HEK293 (cell line): ENCODE measurements around the gene MRPS6.

Source experiments
- CTCF ChIP-seq: fragments of 450-650 bp; formaldehyde crosslinking; IDR thresholded peaks from 2 replicates; pipeline ENCODE4 v1.5.1; 2016; ENCODE audit warnings: missing biosample characterization, missing genetic modification characterization
- GFI1B ChIP-seq: fragments of 450-650 bp; formaldehyde crosslinking; IDR thresholded peaks from 2 replicates; pipeline ENCODE4 v1.5.1; 2016; ENCODE audit warnings: missing biosample characterization, missing genetic modification characterization
- IKZF3 ChIP-seq: fragments of 450-650 bp; IDR thresholded peaks from 2 replicates; pipeline ENCODE4 v1.5.0; 2018; ENCODE audit warnings: missing biosample characterization, mild to moderate bottlenecking, missing genetic modification characterization, moderate library complexity
- REPIN1 ChIP-seq: fragments of 450-650 bp; formaldehyde crosslinking; IDR thresholded peaks from 2 replicates; pipeline ENCODE4 v1.5.1; 2017; ENCODE audit warnings: missing biosample characterization, missing genetic modification characterization, low read depth
- REST ChIP-seq: fragments of 450-650 bp; formaldehyde crosslinking; IDR thresholded peaks from 2 replicates; pipeline ENCODE4 v1.5.1; 2016; ENCODE audit warnings: missing biosample characterization, missing genetic modification characterization
- ZBTB20 ChIP-seq: fragments of 450-650 bp; formaldehyde crosslinking; IDR thresholded peaks from 2 replicates; pipeline ENCODE4 v1.5.1; 2016; ENCODE audit warnings: missing biosample characterization, missing genetic modification characterization
- ZBTB8A ChIP-seq: fragments of 450-650 bp; formaldehyde crosslinking; IDR thresholded peaks from 2 replicates; pipeline ENCODE4 v1.5.1; 2016; ENCODE audit warnings: missing biosample characterization, missing genetic modification characterization
- ZFP3 ChIP-seq: fragments of 450-650 bp; formaldehyde crosslinking; IDR thresholded peaks from 2 replicates; pipeline ENCODE4 v1.5.1; 2016; ENCODE audit warnings: low read depth, missing biosample characterization, missing genetic modification characterization
- ZNF24 ChIP-seq: fragments of 450-650 bp; formaldehyde crosslinking; IDR thresholded peaks from 2 replicates; pipeline ENCODE4 v1.5.1; 2016; ENCODE audit warnings: missing biosample characterization, missing genetic modification characterization
- ZNF629 ChIP-seq: fragments of 450-650 bp; formaldehyde crosslinking; IDR thresholded peaks from 2 replicates; pipeline ENCODE4 v1.5.1; 2017; ENCODE audit warnings: missing biosample characterization, missing genetic modification characterization

- TF ChIP-seq ZNF24 (tag by site-specific recombination): no peak
- TF ChIP-seq ZNF629 (tag by site-specific recombination): no peak
- TF ChIP-seq REPIN1 (tag by site-specific recombination): no peak
- no peak for TF ChIP-seq ZBTB8A (tag by site-specific recombination)
- TF ChIP-seq ZBTB20 (tag by site-specific recombination): no peak
- TF ChIP-seq GFI1B (tag by site-specific recombination): no peak
- TF ChIP-seq CTCF (tag by site-specific recombination): no peak
- TF ChIP-seq ZFP3 (tag by site-specific recombination): no peak
- TF ChIP-seq IKZF3 (tag by site-specific recombination): no peak
- no peak for TF ChIP-seq REST (tag by site-specific recombination)
Measured at GRCh38 chr21:34147792-34148418, 74.5 kb downstream of the MRPS6 start.
